IPS-NIHi11 (cell line): ENCODE results near the gene EFCAB13.

Experiments used
- DNase-seq: peaks from one replicate; pipeline ENCODE4 v3.0.0; 2012; ENCODE audit warnings: mixed read lengths, low spot score

The EFCAB13 gene, protein sequence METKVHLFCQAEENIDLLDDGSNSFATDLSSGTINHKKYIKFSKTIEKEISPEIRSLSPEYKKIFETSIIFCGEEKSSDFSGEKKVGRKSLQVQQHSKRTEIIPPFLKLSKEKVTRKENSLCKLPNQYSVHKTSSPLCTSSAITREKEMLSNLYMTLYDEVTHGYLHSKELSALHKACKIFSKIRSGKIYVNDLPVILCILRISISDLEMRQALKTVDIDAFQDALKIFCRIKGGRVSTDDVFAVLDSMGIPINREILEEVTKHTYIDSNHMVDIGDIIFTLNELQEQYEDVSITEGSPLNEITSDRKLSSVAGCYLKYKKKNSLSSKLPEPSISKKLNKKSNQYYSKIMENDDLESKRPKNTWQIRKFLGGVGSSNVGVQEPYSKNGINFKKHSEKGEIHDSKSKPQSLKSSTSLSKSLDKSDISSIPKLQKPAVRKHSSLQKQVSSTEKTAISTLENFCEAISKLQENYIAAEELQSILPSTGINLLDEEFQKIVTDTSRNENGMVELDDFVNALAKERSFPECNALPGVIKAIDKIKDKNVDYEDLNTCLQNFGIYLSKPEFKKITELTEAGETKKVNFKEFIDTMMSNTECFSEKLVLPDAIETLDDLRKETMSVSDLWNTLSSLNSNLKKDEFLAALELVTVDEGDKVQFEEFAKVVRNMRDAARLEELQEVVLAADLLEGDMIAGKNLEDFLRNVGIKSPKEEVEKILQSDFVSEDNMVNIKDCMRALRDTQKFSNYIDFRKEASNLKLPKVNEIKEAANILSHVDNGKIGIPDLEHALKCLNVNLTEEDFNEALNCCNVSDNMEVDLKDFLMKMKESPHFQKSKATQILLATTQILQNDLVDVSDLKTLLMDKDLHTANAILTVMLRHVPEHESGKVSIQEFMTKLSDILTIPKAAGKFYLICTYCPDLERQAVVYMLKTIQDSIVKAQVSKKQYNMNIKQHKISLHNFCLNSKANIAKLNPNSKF

DNA sequence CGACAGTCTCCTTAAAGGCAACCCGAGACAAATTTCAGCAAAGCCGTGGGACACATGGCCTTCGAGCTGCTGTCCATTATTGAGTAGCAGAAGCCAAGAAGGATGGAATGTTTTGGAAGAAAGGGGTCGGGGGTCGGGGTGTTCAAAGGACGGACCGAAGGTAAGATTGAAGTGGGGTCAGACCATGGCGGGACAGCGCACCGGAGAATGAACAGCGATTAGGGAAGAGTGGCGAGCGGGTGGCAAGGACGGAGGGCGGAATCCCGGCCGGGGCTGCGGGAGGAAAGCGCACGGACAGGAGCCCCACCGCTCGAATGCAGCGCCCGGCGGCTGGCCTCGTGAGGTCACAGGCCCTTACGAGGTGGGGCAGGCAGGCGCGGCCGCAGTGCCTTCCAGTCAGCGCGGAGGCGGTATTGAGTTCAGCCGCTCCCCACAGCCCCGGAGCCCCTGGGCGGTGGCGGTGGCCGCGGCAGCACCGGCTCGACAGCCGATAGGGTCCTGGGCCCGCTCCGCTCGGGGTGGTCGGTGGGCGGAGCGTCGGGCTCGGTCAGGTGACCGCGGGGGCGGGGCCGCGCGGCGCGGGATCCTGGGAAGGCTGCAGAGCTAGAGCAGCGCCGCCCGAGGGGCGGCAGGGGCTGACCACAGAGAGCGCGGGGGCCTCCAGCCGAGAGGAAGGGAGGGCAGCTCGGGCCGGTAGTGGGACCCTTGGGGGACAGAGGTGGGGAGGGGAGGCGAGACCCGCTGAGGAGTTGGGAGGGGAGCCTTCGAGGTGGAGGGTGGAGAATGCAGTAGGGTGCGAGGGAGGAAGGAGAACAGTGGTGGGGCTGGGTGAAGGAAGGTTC, at the start of gene EFCAB13:
Gene EFCAB13, plus strand, starts transcription at position 574 of the 842 bp plus-strand sequence. CDS start 4,399 bp downstream, outside the sequence.
- DNase-seq, result peak; percentile 97

DNA sequence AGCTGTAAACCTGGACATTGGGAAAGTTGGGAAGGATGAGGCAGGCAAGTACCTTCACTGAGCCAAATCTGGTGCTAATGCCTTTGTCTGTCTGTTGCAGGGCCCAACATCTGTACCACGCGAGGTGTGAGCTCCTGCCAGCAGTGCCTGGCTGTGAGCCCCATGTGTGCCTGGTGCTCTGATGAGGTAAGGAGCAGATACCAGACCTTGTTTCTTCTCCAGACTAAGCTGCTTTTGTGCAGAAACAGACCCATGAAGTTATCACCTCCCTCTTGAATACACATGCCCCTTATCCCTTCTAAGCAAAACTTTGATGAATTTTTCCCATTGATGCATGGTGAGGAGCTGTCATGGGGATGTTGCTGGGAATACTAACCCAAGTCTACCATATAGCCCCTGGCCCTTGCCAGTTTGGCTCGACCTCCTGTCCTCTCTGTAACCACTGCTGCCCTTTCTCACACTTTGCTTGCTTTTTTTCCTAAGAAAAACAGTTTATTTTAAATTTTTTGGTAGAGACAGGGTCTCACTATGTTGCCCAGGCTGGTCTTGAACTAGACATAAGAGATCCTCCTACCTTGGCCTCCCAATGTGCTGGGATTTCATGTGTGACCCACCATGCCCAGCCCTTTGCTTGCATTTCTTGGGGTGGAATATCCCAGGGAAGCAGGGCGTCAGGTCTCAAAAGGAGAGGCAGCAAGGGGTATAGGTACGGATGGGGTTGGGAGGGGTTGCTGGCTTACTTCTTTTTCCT, 49.3 kb upstream of the EFCAB13 start:
- no peak for DNase-seq

- DNase-seq, result peak; percentile 86
These were observed 48.3 kb upstream of the EFCAB13 start for GRCh38 chr17:47275245-47275984.

GRCh38 chr17:47276444-47276843, 47.3 kb upstream of the EFCAB13 start:
- peak; percentile 37 for DNase-seq

- peak; percentile 68 for DNase-seq
These were observed 46.9 kb upstream of the EFCAB13 start for GRCh38 chr17:47276868-47277267.

- no peak for DNase-seq
These were observed 45.8 kb upstream of the EFCAB13 start for GRCh38 chr17:47277921-47278320.

- DNase-seq, result no peak
These were observed 45.2 kb upstream of the EFCAB13 start for GRCh38 chr17:47278561-47278960.

DNA sequence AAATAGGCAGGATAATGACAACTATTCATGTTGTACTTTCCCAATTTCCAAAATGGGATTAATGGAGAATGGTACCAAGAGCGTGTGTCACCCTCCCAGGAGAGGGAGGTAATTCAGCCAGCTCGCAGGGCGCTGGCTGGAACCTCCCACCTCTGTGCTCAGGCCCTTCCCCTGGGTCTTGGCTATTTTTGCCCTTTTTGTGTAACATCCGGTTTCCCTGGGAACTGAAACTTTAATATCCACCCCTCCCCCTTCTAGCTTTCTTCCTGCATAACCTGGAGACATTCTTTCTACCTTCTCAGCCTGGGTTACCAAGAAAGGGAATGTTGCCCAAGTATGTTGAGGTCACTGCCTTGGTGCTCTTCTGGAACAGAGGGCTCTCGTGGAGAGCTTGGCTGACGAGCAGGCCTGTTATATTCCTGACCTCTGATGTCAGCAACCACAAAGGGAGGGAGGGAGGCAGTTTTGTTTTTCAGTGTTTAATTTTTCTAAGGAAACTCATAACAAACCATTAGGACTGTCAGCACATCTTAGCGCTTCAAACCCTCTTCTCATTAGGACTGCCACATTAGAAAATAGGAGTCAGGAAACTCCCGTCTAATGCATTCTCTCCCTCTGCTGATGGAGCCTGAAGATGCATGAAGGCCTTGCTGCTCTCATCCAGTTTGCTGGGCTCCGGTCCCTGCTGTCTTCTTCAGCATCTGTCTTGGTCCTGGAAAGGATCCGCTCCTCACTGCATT, 44.5 kb upstream of the EFCAB13 start:
- peak; percentile 51 for DNase-seq

GRCh38 chr17:47280072-47280811, 43.5 kb upstream of the EFCAB13 start:
- DNase-seq, result no peak

DNA sequence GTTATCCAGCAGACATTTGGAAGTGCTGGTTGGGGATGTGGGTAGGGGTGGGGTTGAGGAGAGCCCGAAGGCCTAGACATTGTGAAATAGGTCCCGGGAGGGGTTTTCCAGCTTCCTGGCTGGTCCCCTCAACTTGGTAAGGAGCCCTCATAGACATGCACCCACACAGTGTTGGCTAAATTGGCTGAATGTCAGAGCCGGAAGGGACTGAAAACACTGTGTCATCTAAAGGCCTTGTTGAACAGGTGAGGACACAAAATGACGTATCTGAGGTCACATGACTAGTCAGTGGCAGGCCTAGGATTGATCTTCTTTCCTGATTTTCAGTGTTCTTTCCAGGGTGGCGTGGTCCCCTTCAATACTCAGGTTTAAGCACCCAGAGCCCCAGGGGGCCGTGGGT, 42.5 kb upstream of the EFCAB13 start:
- no peak for DNase-seq

DNA sequence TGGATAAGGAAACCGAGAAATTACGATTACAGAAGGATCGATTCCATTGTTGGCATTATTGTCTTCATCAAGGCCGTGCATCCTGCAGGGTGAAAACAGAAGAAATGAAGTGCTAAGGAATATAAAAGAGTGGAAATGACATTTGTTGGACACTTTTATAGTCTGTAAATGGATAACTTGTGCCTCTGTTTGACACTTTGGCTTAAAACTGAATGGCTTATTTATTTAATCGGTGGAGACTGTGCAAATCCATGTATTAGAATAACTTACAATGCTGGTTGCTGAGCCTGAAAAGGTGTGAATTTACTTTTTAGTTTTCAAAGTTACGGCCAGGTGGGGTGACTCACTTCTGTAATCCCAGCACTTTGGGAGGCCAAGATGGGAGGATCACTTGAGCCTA, 38.8 kb upstream of the EFCAB13 start:
- no peak for DNase-seq

DNA sequence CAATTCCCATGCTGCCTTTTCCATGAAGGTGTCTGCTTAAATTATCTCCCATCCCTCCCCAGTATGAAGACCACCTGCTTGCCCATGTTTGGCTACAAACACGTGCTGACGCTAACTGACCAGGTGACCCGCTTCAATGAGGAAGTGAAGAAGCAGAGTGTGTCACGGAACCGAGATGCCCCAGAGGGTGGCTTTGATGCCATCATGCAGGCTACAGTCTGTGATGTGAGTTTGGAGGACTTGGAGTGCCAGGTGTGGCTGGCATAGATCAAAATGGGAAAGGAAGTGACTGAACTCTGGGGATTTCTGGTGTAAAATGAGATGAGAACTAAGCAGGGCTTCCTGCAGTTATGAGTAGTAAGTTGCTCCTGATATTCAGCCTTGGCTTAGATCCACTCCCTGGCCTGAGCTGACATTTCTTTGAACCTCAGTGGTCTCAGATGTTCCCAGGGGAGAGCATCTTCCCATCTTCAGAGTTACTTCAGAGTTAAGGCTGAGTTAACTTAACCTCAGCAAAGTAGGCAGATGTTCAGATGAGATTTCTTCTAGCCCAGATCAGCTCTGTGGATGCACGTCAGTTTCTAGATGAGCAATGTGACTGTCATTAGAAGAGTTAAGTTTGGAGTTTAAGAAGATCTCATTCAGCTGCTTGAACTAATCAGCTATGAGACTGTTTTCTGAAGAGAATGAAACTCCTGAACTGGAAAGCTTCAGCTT, 37.4 kb upstream of the EFCAB13 start:
- no peak for DNase-seq

DNA sequence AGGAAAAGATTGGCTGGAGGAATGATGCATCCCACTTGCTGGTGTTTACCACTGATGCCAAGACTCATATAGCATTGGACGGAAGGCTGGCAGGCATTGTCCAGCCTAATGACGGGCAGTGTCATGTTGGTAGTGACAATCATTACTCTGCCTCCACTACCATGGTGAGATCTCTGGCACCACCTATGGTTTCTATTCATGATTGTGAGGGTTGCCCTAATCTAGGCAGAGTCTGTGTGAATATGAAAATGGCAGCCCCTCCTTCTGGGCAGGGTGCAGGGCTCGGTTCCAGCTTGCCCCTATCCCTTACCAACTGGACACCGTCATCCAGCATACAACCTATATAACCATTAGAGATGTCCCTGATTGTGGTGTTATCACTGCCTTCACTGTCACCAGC, 36.7 kb upstream of the EFCAB13 start:
- no peak for DNase-seq

DNA sequence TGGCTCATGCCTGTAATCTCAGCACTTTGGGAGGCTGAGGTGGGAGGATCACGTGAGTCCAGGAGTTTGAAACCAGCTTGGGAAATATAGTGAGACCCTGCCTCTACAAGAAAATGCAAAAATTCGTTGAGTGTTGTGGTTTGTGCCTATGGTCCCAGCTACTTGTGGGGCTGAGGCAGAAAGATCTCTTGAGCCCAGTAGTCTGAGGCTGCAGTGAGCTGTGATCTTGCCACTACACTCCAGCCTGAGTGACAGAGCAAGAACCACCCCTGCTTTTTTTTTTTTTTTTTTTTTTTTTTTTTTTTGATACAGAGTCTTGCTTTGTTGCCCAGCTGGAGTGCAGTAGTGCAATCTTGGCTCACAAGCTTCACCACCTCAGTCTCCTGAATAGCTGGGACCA, 36.1 kb upstream of the EFCAB13 start:
- DNase-seq, result no peak

DNA sequence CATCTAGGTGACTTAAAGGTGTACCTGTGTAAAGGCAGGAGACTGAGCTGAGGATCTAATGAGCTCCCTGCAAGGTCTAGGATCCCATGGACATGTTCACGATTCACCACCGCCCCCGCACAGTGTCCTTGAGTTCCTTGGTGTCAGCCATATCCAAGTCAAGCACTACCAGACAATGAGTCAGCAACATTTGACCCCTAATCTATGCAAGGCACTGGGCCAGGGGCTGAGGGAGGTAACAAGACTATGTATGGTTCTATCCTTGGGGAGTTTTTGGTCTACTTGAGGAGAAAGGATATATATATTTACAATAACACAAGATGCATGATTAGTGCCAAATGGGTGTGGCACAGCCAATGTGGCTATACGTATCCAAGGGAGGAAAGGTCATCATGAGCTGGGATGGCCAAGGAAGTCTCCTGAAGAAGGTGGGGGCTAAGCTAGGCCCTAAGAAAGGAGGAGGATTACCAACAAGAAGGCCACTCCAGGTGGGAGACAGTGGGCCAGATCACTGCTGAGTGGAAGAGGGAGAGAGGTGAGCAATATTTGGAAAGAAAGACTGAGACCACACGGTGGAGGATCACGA, 35.1 kb upstream of the EFCAB13 start:
- DNase-seq, result no peak

- no peak for DNase-seq
These were observed 34.5 kb upstream of the EFCAB13 start for GRCh38 chr17:47289302-47289701.

GRCh38 chr17:47290870-47291241, 32.9 kb upstream of the EFCAB13 start:
- no peak for DNase-seq

DNA sequence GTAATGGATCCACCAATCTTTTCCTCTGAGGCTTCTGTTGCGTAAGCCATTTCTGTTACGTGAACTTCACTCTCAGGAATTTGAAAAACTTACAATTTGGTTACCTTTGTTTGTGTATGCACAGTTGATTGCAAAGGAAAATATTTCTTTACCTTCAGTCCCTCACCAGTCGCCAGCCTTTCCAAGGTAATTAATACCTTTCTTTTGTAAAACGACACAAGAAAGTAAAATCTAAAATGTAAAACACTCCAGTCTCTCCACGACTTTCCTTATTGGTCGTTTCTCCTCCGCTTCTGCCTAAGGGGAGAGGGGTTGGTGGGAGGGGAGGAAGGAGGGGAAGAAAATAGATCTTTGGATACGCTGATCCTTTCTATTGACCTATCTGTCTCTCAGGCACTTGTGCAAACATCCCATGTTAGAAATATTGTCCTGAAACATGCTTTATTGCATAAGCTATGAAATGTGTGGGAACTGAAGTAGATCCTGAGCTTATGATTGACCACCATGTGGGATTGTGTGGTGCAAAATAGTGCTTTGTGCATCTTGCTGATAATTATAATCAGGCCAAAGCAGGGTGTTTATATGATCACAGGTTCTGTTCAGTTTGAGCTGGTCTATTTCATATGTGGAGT, 32.4 kb upstream of the EFCAB13 start:
- no peak for DNase-seq
